ENCODE results near the gene PAPPA. TPM values are rescaled to one million over a fixed set of nuclear protein-coding genes. Genes with fewer than 3 reads are reported as not detected.

Gene PAPPA
- total RNA-seq, 1 experiment from 2014 or later, result 0.05 TPM

GRCh38 chr9:116382053-116382452 is 228.5 kb downstream of the PAPPA start:
- RAD21 ChIA-PET (ENCODE audit: low non-redundant PET in 1 of 2, low total read pairs in 2 of 2, uncharacterized antibody in 2 of 2, unreplicated experiment in 2 of 2), result no interaction called here
- DNase-seq (ENCODE audit: low read depth, low spot score) (no peak), ATAC-seq (no peak)
- Histone ChIP-seq H3K9me2 (ENCODE audit: insufficient read depth) (no peaks in the 10 kb centered on the region), H3K9me3 (ENCODE audit: control insufficient read depth in 1 of 2, insufficient read depth in 1 of 2, low read depth in 1 of 2, low read length in 2 of 2) (no peaks in the 10 kb centered on the region), H4K20me1 (ENCODE audit: insufficient read depth) (no peaks in the 10 kb centered on the region), H3K4me3 (replicated peaks in 1 of 2; ENCODE audit: low read depth in 1 of 2, low read length in 2 of 2) (no peak overlapping the region), H2AFZ (ENCODE audit: low read depth, low read length, poor library complexity, severe bottlenecking) (no peak overlapping the region), H3K27ac (ENCODE audit: low read depth, low read length) (no peak overlapping the region), H3K4me2 (ENCODE audit: low read length) (no peak overlapping the region), H3K27me3 (ENCODE audit: insufficient read depth, low read length) (no peaks in the 10 kb centered on the region), H3K9ac (ENCODE audit: low read length) (no peak overlapping the region), H3K79me2 (ENCODE audit: insufficient read depth, low read length) (no peaks in the 10 kb centered on the region), H3K4me1 (ENCODE audit: control insufficient read depth in 1 of 2, insufficient read depth in 2 of 2, low read length in 2 of 2) (peaks cover 9 to 12% of the 10 kb centered on the region in 2 experiments), H3K36me3 (ENCODE audit: control insufficient read depth in 1 of 2, insufficient read depth in 2 of 2, low read length in 2 of 2) (no peaks in the 10 kb centered on the region)
- no peak for TF ChIP-seq ZBTB33 (IDR thresholded peaks at IDR 0.05; ENCODE audit: extremely low read depth, insufficient replicate concordance, low read length)
- TF ChIP-seq POLR2A (IDR thresholded peaks at IDR 0.05; ENCODE audit: borderline replicate concordance, extremely low read depth, insufficient read depth, insufficient read length), result no peak
- POLR2A ChIA-PET, result no interaction called here
- intact Hi-C loops (cut with micrococcal nuclease), result no loop called here
- CTCF ChIA-PET, result no interaction called here
- BruUV-seq (replicated peaks), result no TSS peak

GRCh38 chr9:116383133-116383532 is 229.5 kb downstream of the PAPPA start:
- H3K36me3 ChIP-seq (ENCODE audit: control insufficient read depth in 1 of 2, insufficient read depth in 2 of 2, low read length in 2 of 2), result no peaks in the 10 kb centered on the region
- no peak overlapping the region for H3K27ac ChIP-seq (ENCODE audit: low read depth, low read length)
- intact Hi-C loops (cut with micrococcal nuclease), result no loop called here
- no peaks in the 10 kb centered on the region for H3K9me2 ChIP-seq (ENCODE audit: insufficient read depth)
- POLR2A ChIA-PET, result no interaction called here
- CTCF ChIA-PET, result no interaction called here
- H3K27me3 ChIP-seq (ENCODE audit: insufficient read depth, low read length), result no peaks in the 10 kb centered on the region
- RAD21 ChIA-PET (ENCODE audit: low non-redundant PET in 1 of 2, low total read pairs in 2 of 2, uncharacterized antibody in 2 of 2, unreplicated experiment in 2 of 2), result no interaction called here
- BruUV-seq (replicated peaks), result no TSS peak
- no peak overlapping the region for H3K9ac ChIP-seq (ENCODE audit: low read length)
- DNase-seq (ENCODE audit: low read depth, low spot score), result no peak
- H3K79me2 ChIP-seq (ENCODE audit: insufficient read depth, low read length), result no peaks in the 10 kb centered on the region
- no peak for ATAC-seq
- no peak overlapping the region for H2AFZ ChIP-seq (ENCODE audit: low read depth, low read length, poor library complexity, severe bottlenecking)
- no peak overlapping the region for H3K4me2 ChIP-seq (ENCODE audit: low read length)
- H3K9me3 ChIP-seq (ENCODE audit: control insufficient read depth in 1 of 2, insufficient read depth in 1 of 2, low read depth in 1 of 2, low read length in 2 of 2), result no peaks in the 10 kb centered on the region
- H4K20me1 ChIP-seq (ENCODE audit: insufficient read depth), result no peaks in the 10 kb centered on the region
- peaks cover 0 to 2% of the 10 kb centered on the region in 2 experiments; a peak in 2 of 4 replicates for H3K4me1 ChIP-seq (ENCODE audit: control insufficient read depth in 1 of 2, insufficient read depth in 2 of 2, low read length in 2 of 2)
- H3K4me3 ChIP-seq (replicated peaks in 1 of 2; ENCODE audit: low read depth in 1 of 2, low read length in 2 of 2), result no peak overlapping the region
- TF ChIP-seq POLR2AphosphoS5 (IDR thresholded peaks at IDR 0.05; ENCODE audit: low read depth, low read length), result no peak
- no peak for TF ChIP-seq ATF3 (IDR thresholded peaks at IDR 0.05)
- no peak for TF ChIP-seq YY1 (IDR thresholded peaks at IDR 0.05; ENCODE audit: extremely low read depth, insufficient replicate concordance, low read depth, low read length)
- TF ChIP-seq ZNF274 (IDR thresholded peaks at IDR 0.05; ENCODE audit: low read depth, low read length), result no peak
- no peak for TF ChIP-seq ZFX (IDR thresholded peaks at IDR 0.05)
- no peak for TF ChIP-seq RAD21 (IDR thresholded peaks at IDR 0.05; ENCODE audit: low read depth)
- no peak for TF ChIP-seq SP1 (IDR thresholded peaks at IDR 0.05; ENCODE audit: low read depth)
- TF ChIP-seq JUND (IDR thresholded peaks at IDR 0.05), result no peak
- TF ChIP-seq CTCF (IDR thresholded peaks at IDR 0.05 in 2 of 3, conservative IDR thresholded peaks at IDR 0.05 in 1 of 3; ENCODE audit: borderline replicate concordance in 1 of 3, insufficient read depth in 1 of 3, low read depth in 2 of 3, low read length in 2 of 3), result no peak
- no peak for TF ChIP-seq TCF7L2 (IDR thresholded peaks at IDR 0.05; ENCODE audit: borderline replicate concordance, extremely low read depth, insufficient read depth, insufficient read length)
- TF ChIP-seq MAX (IDR thresholded peaks at IDR 0.05), result no peak
- no peak for TF ChIP-seq SIN3A (IDR thresholded peaks at IDR 0.05; ENCODE audit: low read depth)
- TF ChIP-seq FOSL1 (IDR thresholded peaks at IDR 0.05; ENCODE audit: low read depth), result no peak
- TF ChIP-seq SRF (IDR thresholded peaks at IDR 0.05; ENCODE audit: low read depth), result no peak
